HG03460 (cell line): ENCODE data around the gene SCARB1.

Experiments
- ATAC-seq: cut with Tn5 transposase; IDR thresholded peaks from one replicate; pipeline ENCODE4 v1.9.1; 2021; ENCODE audit not compliant: unreplicated experiment

Gene SCARB1

GRCh38 chr12:124804011-124804621 is 59.5 kb downstream of the SCARB1 start:
- no peak for ATAC-seq

DNA sequence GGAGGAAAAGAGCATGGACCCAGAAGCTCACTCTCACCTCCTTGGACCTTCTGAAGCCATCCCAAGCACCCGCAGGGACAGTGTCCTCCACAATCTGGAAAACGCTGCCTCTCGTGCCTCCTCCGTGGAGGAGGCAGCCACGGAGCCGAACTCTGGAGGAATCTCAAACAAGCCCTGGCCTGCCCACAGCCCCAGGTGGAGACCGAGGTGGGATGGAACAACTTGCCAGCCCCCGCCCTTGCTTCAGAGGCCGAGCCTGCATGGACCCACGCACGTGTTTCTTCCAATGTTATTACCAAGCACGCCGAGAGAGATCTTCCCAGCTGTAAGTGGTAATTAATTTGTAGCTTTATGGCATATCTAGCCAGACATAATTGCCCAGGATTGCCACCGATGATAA is 61.3 kb downstream of the SCARB1 start:
- no peak for ATAC-seq

- ATAC-seq: no peak
These were observed 63.2 kb downstream of the SCARB1 start for GRCh38 chr12:124800506-124800905.

- ATAC-seq: no peak
These were observed 66.3 kb downstream of the SCARB1 start for GRCh38 chr12:124797321-124797720.

DNA sequence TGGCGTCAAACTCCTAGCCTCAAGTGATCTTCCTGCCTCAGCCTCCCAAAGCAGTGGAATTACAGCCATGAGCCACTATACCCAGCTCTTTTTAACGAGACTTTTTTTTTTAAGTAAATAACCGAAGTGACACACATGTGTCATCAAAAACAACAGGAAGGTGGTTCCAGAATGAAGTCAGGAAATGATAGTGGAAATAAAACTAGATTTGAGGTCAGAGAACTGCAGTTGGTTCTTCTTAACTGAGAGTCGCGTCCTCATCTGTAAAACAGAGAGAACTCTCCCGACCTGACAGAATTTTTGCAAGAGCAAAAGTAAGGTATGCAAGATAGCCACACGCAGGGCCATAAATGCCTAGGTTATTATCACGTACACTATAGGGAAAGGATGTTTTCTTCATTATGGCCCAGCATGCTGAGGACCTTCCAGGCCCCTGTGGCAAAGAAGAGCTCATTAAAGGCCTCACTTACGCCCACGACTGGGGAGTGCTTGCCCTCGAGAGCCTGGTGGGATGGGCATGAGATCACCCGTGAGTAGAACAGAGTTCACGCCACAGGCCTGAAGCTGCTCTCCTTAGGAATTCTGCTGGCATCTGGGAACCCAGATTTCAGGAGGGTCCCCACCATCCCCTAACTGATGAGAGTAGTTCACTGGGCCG is 67.2 kb downstream of the SCARB1 start:
- no peak for ATAC-seq

GRCh38 chr12:124795081-124795948 is 68.3 kb downstream of the SCARB1 start:
- peak; percentile 76 for ATAC-seq

GRCh38 chr12:124792961-124793441 is 70.7 kb downstream of the SCARB1 start:
- ATAC-seq: no peak

DNA sequence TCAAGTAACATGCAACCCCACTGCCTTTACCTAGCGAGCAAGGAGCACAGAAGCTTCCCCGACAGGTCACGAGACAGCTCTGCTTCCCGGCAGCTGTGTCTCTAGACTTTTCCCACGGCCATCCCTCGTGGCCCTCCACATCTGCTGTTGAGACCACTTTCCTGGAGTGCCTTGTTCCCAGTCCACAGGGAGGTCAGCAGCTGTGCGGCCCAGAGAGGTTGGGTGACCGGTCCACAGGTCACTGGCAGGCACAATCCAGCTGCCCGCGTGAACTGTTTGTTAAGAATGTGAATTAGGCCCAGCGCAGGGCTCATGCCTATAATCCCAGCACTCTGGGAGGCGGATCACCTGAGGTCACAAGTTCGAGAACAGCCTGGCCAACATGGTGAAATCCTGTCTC is 71.5 kb downstream of the SCARB1 start:
- no peak for ATAC-seq

DNA sequence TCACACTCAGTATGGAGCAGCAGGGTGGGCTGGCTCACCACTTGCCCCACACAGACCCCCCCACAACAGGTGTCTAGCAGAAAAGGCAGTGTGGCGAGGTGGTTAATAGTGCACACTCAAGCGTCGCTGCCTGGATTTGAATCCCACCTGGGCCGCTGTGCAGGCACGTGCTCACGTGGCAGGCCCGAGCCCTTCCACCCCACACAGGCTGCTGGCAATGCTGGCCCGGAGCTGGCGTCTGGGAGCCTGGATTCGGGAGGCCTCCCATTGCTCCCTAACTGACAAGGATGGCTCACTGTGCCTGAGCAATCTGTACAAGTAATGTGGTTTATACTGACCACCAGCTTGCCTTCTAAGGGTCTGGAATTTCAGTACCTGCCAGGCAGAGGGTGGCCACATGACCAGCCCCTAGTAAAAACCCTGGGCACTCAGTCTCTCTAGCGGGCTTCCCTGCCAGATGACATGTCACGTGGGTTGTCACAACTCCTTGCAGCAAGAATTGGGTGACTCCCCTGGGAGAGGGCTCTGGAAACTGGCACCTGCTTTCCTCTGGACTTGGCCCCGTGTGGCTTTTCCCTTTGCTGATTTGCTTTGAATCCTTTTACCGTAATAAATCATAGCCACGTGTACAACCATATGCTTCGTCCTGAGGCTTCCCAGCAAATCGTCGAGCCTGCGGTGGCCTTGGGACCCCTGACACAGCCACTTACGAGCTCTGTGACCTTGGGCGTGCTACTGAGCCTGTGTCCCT is 72.8 kb downstream of the SCARB1 start:
- ATAC-seq: no peak

DNA sequence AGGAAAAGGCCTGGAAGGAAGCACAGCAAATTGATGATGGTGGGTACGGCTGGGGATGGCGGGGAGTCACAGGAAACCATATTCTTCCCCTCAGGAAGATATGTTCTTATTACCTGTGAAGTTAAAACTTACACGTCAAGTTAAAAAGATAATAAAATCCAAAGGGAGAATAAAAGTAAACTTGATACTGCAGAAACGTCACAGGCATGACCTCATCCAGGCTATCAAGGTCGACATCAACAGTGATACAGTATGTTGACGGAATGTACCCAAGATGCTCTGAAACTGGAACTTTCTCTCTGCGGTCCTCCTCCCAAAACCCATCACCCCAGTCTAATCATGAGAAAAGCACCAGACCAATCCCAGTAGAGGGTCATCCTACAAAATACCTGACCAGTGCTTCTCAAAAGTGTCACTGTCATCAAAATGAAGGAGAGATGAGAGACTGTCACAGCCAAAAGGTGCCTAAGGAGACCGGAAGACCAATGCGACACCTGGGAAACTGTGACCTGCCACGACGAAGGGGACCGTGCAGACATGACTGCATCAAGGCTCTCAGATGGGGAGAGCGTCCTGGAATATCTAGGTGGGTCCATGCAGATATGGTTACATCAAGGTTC is 74.6 kb downstream of the SCARB1 start:
- ATAC-seq: no peak

GRCh38 chr12:124786061-124786964 is 77.4 kb downstream of the SCARB1 start:
- ATAC-seq: no peak

DNA sequence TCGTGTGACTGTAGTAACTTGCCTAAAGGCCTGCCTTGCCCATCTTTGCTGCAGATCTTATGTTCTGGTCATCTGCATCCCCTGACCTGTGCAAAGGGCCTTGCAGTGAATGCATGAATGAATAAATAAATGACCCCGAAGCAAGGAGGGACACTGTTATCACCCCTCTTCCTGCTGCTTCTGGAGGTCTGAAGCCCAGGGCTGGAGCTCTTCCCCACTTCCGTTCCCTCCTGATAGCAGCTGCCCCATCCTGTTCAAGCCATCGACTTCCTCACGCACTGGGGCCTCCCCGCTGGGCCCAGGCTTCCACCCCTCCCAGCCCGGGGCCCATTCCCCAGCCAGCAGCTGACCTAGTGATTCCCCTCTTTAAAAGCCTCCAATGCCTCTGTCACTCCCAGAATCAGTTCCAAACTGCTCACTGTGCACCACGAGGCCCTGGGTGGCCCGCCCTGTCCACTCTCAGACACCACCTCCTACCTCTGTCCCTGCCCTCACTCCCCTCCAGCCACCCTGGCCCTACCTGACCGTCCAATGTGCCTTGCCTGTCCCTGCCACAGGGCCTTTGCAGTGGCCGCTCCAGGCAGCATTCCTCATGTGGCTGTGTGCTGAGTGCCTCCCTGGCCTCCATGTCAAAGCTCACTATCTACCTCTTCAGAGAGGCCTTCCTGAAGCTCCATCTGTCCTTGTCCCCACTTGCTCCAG is 78.6 kb downstream of the SCARB1 start:
- no peak for ATAC-seq

DNA sequence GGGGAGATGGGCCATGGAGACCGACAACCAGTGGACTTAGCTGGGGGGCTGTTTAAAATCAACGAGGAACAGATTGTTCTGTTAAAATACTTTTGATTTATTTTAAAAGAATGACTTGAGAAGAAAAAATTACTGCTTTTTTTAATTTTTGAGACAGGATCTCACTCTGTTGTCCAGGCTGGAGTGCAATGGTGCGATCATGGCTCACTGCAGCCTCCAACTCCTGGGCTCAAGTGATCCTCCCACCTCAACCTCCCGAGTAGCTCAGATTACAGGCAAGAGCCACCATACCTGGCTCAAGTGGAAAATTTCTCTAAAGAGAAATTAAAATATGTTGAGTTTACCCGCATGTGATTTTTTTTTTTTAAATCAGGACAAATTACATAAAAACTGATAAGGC is 80.6 kb downstream of the SCARB1 start:
- no peak for ATAC-seq

DNA sequence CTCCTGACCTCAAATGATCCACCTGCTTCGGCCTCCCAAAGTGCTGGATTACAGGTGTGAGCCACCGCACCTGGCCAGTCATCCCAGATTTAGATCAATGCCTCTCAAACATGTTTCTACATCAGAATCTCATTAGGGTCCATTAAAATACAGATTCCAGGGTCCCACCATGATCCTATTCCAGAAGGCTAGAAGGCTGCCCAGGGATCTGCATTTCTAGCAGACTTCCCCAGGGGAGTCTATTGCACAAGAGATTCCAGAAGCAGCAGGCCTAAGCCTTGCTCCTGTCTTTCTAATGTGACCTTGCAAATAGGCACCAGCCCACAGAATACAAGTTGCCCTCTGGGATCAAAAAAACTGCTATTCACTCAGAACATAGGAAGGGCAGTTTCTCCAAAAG is 81.5 kb downstream of the SCARB1 start:
- ATAC-seq: no peak

- ATAC-seq: no peak
These were observed 82.6 kb downstream of the SCARB1 start for GRCh38 chr12:124780752-124781685.

DNA sequence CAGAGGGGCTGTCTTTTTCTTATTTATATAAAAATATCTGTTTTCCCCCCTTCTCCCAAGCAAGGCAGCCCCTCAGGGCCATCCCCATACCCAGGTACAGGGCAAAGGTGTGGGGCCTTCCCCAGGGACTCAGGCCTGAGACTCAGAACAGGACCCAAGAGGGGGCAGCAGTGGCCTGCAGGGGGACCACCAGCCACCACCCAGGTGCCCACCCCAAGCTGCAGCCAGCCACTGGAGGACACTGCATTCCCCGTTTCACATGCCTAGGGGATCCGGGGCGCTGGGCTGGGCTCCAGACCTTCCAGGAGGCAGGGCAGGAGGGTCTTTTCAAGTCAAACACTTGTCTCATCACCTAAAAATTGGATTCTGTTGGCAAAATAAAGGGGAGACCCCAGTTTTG is 83.3 kb downstream of the SCARB1 start:
- no peak for ATAC-seq

GRCh38 chr12:124779161-124780141 is 84.2 kb downstream of the SCARB1 start:
- peak; percentile 45 for ATAC-seq
